ENCODE measurements around the gene GPHB5.
"Not testable (repeated sequence)": the region's sequence is repeated elsewhere in the genome, so short reads cannot be mapped to it uniquely, and the experiment has no call there.

Gene GPHB5

GRCh38 chr14:63295231-63295685 lies 23.5 kb downstream of the GPHB5 start:
- DNase-seq (ENCODE audit: low spot score): no peak

GRCh38 chr14:63292805-63293204 lies 25.9 kb downstream of the GPHB5 start:
- DNase-seq (ENCODE audit: low spot score): no peak

DNA sequence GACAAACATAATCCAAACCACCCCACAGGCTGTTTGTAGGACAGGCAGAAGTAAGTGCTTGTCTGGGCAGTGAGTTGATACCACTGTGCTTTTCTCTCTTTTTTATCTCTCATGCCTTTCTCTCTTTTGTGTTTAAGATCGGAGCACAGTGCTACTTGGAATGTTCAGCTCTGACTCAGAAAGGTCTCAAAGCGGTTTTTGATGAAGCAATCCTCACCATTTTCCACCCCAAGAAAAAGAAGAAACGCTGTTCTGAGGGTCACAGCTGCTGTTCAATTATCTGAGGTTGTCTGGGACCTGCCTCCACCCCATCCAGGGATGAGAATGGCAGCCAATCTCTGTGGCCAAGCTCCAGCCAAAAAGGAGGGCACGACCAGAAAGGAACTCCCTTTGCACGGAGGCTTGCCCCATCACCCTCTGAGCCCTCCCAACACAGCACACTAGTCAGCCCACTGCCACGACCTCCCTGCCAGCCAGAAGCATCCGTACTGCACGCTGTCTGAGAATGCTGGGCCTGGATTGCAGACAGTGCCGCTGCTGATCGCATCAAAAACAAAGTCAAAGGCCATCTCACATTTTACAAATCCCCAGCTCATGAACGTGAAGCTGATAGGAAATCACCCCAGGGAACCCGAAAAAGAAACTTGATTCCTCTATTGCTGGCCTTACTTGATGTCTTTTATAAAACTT lies 27.8 kb downstream of the GPHB5 start:
- DNase-seq (ENCODE audit: low spot score): peak; percentile 43

DNA sequence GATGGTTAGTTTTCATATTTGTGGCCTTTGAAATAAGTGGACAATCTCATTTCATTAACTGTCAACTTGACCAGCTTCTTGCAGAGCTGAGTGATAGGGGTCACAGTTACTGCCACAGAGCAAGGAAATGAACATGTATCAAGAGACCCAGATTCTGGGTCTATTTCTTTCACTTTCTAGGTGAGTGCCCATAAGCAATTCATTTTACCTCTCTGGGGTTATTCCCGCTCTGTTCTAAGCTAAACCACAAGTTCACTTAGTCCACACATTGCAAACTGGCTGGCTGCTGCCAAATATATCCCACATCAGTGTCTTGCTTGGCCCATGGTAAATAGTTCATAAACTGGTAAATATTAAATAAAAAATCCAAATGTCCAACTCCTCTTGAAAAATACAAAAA lies 29.9 kb downstream of the GPHB5 start:
- no peak for DNase-seq (ENCODE audit: low spot score)

GRCh38 chr14:63287666-63288483 lies 30.9 kb downstream of the GPHB5 start:
- peak; percentile 60 for DNase-seq (ENCODE audit: low spot score)

DNA sequence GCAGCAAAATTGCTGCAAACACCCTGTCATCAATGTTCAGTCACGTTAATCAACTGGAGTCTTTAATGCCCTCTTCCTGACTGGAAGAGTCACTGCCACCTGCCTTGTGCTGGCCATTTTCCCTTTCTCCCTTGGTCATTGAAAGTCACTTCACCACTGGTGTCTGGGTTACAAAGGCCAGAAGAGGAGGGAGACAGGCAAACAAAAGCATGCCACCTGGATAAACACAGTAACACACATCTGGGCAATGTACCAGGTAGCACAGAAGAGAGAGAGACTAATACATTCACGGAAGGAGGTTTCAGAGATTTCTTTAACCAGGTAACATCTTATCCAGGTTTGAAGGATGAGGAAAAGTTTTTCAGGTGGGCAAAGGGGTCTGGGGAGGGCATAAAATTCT lies 32.7 kb downstream of the GPHB5 start:
- DNase-seq (ENCODE audit: low spot score): no peak

- no peak for DNase-seq (ENCODE audit: low spot score)
These were observed 34.9 kb downstream of the GPHB5 start for GRCh38 chr14:63283884-63284248.

DNA sequence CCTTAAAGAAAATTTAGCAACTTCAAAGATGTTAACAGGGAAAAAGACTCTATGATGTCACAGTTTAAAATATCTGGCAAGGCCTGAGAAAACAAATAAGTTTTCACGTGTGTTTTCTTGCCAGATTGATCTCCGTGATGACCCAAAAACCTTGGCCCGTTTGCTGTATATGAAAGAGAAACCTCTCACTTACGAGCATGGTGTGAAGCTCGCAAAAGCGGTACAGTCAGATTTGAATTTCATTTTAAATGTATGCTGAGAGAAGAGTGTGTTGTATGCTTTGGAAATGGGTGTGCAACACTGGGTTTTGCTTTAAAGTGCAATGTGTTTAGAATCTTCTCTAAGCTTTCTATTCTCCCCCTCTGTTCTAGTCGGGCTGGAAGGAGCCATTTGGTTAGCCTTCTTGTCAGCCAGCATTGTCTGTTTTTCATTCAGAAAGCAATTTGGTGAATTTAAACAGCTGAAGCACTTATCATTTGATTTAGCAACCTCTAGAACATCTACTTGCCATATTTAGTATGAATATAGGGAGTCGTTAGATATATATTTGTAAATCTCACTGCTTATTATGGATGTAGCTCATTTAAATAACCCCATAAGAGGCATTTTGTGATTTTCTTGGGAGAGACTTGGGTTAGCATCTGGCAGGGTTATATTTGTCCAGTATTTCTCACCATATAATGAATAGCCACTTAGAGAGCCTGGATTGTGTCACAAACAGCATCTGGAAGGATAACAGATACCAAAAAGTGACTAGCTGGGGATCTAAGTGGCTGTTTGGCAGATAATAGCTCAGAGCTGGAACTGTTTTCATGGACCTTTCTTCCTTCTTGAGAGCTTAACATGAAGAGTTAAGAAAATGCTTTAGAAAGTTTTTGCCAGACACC lies 35.5 kb downstream of the GPHB5 start:
- DNase-seq (ENCODE audit: low spot score): no peak

DNA sequence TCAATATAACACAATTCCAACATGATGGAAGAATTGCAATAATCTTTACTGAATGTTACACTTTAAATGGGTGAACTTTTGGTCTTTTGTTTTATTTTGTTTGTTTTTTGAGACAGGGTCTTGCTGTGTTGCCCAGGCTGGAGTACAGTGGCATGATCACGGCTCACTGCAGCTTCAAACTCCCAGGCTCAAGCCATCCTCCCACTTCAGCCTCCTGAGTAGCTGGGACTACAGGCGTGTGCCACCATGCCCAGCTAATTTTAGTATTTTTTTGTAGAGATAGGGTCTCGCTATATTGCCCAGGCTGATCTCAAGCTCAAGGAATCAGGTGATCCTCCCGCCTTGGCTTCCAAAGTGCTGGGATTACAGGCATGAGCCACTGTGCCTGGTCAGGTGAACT lies 38.8 kb downstream of the GPHB5 start:
- not testable (repeated sequence) for DNase-seq (ENCODE audit: low spot score)

- no peak for DNase-seq (ENCODE audit: low spot score)
These were observed 41.0 kb downstream of the GPHB5 start for GRCh38 chr14:63277591-63278183.

GRCh38 chr14:63276492-63277342 lies 42.0 kb downstream of the GPHB5 start:
- DNase-seq (ENCODE audit: low spot score): peak; percentile 78

GRCh38 chr14:63276016-63276415 lies 42.7 kb downstream of the GPHB5 start:
- no peak for DNase-seq (ENCODE audit: low spot score)

DNA sequence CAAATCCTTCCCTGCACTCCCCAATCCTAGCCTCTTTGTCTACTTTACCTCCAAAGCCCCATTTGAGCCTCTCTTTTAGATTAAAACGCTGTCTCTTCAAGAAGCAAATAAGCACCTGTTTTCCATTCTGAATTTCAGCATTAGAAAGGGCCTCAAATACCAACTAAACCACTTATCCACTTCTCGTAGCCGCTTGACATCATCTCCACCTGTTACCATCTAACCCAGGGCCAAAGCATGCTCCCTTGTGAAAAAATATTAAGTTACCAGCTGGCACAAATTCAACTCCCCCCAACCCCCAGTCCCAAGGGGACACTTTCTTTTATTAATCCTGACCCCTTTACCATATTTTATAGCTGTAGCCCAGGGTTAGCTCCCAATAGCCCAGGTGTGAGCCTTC lies 43.1 kb downstream of the GPHB5 start:
- no peak for DNase-seq (ENCODE audit: low spot score)

GRCh38 chr14:63273717-63274655 lies 44.7 kb downstream of the GPHB5 start:
- DNase-seq (ENCODE audit: low spot score): peak; percentile 11

DNA sequence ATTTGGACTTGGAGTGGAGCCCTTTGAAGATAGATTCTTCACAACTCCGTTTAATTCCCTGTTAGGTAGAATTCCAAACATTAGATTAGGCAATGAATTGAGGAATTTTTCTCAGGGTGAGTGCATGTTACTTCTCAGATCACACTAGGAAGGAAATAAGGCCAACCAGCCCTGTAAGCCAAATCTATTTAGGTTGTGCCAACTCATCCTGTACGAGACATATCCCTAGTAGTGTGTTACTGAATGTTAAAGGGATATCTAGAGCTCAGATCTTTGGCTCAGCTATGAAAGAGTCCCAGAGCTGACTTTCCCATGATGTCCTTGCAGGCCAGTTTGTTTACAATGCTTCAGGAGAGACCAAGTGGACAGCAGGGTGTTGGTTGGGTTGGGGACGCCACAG lies 45.6 kb downstream of the GPHB5 start:
- DNase-seq (ENCODE audit: low spot score): no peak

- DNase-seq (ENCODE audit: low spot score): no peak
These were observed 49.0 kb downstream of the GPHB5 start for GRCh38 chr14:63269561-63270225.

DNA sequence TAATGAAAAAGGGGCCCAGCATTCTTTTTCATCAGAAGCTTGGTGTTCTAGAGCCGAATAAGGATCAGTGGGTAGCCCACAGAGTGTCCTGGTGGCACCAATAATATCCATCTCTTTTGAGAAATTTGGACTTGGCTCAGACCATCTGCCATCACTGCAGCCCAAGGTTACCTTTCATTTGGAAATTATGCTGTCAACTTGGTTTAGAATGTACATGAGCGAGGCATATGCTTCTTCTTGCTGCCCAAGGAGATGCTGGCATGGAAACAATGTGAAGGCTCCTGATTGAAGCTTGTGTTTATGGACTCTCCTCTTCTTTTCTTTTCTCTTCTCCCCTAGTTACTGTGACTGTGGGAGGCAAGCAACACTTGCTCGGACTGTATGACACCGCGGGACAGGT lies 50.0 kb downstream of the GPHB5 start:
- no peak for DNase-seq (ENCODE audit: low spot score)

GRCh38 chr14:63267171-63267570 lies 51.6 kb downstream of the GPHB5 start:
- no peak for DNase-seq (ENCODE audit: low spot score)

- no peak for DNase-seq (ENCODE audit: low spot score)
These were observed 52.6 kb downstream of the GPHB5 start for GRCh38 chr14:63266106-63266505.

All from AG08395 (cell line).